Endodermal cell (in vitro differentiated cells): Measurements from ENCODE around the gene IGSF21. TPM values are rescaled to one million over a fixed set of nuclear protein-coding genes. Genes with fewer than 3 reads are reported as not detected.

Source experiments
- DNase-seq: peaks from one replicate; pipeline ENCODE4 v3.0.0-alpha.2; 2017
- H3K27ac ChIP-seq: 2 replicates; pipeline ENCODE4 v1.5.1; 2013; ENCODE audit warnings: mild to moderate bottlenecking, low read depth, low read length, moderate library complexity
- H3K27me3 ChIP-seq: 2 replicates; pipeline ENCODE4 v1.6.1; 2013; ENCODE audit warnings: mild to moderate bottlenecking, low read length, moderate library complexity; ENCODE audit not compliant: insufficient read depth, control insufficient read depth, poor library complexity, severe bottlenecking
- H3K36me3 ChIP-seq: 2 replicates; pipeline ENCODE4 v1.7.0; 2013; ENCODE audit warnings: mild to moderate bottlenecking, low read length, moderate library complexity; ENCODE audit not compliant: control insufficient read depth, insufficient read depth
- H3K4me1 ChIP-seq: one replicate; pipeline ENCODE4 v1.7.0; 2013; ENCODE audit warnings: low read length; ENCODE audit not compliant: control insufficient read depth, insufficient read depth
- H3K4me3 ChIP-seq: 2 replicates; pipeline ENCODE4 v1.5.1; 2013; ENCODE audit warnings: mild to moderate bottlenecking, low read length, moderate library complexity
- H3K9ac ChIP-seq: 2 replicates; pipeline ENCODE4 v1.6.1; 2013; ENCODE audit warnings: mild to moderate bottlenecking, low read length, moderate library complexity; ENCODE audit not compliant: poor library complexity, severe bottlenecking; ENCODE audit errors: extremely low read depth
- H3K9me3 ChIP-seq: 2 replicates; pipeline ENCODE4 v1.6.1; 2013; ENCODE audit warnings: mild to moderate bottlenecking, low read length, moderate library complexity; ENCODE audit not compliant: control insufficient read depth
- H3K27ac Mint-ChIP-seq: 2 replicates; pipeline ENCODE4 v1.8.0; 2020; ENCODE audit warnings: mixed read lengths
- H3K27me3 Mint-ChIP-seq: 2 replicates; pipeline ENCODE4 v1.8.0; 2021; ENCODE audit warnings: mild to moderate bottlenecking, mixed read lengths; ENCODE audit not compliant: insufficient read depth
- H3K36me3 Mint-ChIP-seq: 2 replicates; pipeline ENCODE4 v1.8.0; 2020; ENCODE audit warnings: low read depth, mixed read lengths
- H3K4me1 Mint-ChIP-seq: 2 replicates; pipeline ENCODE4 v1.8.0; 2020; ENCODE audit warnings: mixed read lengths
- H3K4me3 Mint-ChIP-seq: 2 replicates; pipeline ENCODE4 v1.8.0; 2020; ENCODE audit warnings: mild to moderate bottlenecking, moderate library complexity, mixed read lengths
- H3K9me3 Mint-ChIP-seq: 2 replicates; pipeline ENCODE4 v1.8.0; 2020; ENCODE audit warnings: mild to moderate bottlenecking, mixed read lengths
- WGBS, 2 experiments: methylation state at CpG; one replicate each; pipeline versions ENCODE4 v1.1.5 to v1.1.7; 2013; ENCODE audit warnings: missing lambda C conversion rate in 2 of 2, mixed read lengths in 1 of 2; ENCODE audit not compliant: insufficient coverage in 1 of 2, insufficient read length in 1 of 2; 5-methylcytosine and 5-hydroxymethylcytosine counted together
- total RNA-seq, 2 donors: library from RNA; stranded (reverse); fragmentation: NEBNext Ultra II Directional in 1 of 2; extraction: Animal tissue kit (Norgen Biotek cat#: 25700) in 1 of 2; gene quantifications; 2 replicates in 1 of 2; 3 replicates in 1 of 2; pipeline ENCODE4 v1.2.1, GENCODE V29; 2021
- TF ChIP-seq, protein P1 (sequence below): fragments of 200-600 bp; sonication (generic); conservative IDR thresholded peaks from 2 replicates; pipeline ENCODE4 v1.5.0; 2021; ENCODE audit warnings: antibody characterized with exemption, mild to moderate bottlenecking

IGSF21 gene
- total RNA-seq, 2 donors from 2014 or later: 1.3 to 1.7 TPM

DNA sequence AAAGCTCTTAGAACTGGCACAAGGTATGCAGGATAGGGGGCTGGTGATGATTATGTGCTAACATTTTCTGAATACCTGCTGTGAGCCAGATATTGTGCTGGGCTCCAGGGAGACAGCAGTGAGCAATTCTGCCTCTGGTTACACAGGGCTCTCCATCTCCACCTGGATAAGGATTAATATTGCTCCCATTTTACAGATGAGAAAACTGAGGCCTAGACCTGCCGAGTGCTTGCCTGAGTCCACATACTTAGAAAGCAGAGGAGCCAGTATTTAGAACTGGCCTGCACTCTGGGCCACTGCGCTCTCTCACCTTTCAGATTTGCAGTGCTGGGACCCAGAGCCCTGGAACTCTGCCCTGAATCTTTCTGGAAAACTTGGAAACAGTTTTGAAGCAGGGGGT, 205.9 kb downstream of the IGSF21 start:
- Mint-ChIP-seq H3K36me3 (no peaks in the 10 kb centered on the region), H3K4me1 (no peaks in the 10 kb centered on the region), H3K4me3 (no peak overlapping the region), H3K27ac (no peak overlapping the region), H3K9me3 (peaks cover 7% of the 10 kb centered on the region), H3K27me3 (no peaks in the 10 kb centered on the region)
- no peak for DNase-seq
- no peak overlapping the region for H3K4me3 ChIP-seq
- H3K36me3 ChIP-seq: no peaks in the 10 kb centered on the region
- no peaks in the 10 kb centered on the region for H3K9me3 ChIP-seq
- WGBS, 2 experiments: 93 to 100% methylated on average over 2 of the region's 2 CpGs
- H3K9ac ChIP-seq: no peak overlapping the region
- no peaks in the 10 kb centered on the region for H3K4me1 ChIP-seq
- no peak overlapping the region for H3K27ac ChIP-seq
- H3K27me3 ChIP-seq: no peaks in the 10 kb centered on the region
- TF ChIP-seq, protein P1, sequence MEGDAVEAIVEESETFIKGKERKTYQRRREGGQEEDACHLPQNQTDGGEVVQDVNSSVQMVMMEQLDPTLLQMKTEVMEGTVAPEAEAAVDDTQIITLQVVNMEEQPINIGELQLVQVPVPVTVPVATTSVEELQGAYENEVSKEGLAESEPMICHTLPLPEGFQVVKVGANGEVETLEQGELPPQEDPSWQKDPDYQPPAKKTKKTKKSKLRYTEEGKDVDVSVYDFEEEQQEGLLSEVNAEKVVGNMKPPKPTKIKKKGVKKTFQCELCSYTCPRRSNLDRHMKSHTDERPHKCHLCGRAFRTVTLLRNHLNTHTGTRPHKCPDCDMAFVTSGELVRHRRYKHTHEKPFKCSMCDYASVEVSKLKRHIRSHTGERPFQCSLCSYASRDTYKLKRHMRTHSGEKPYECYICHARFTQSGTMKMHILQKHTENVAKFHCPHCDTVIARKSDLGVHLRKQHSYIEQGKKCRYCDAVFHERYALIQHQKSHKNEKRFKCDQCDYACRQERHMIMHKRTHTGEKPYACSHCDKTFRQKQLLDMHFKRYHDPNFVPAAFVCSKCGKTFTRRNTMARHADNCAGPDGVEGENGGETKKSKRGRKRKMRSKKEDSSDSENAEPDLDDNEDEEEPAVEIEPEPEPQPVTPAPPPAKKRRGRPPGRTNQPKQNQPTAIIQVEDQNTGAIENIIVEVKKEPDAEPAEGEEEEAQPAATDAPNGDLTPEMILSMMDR: no peak

DNA sequence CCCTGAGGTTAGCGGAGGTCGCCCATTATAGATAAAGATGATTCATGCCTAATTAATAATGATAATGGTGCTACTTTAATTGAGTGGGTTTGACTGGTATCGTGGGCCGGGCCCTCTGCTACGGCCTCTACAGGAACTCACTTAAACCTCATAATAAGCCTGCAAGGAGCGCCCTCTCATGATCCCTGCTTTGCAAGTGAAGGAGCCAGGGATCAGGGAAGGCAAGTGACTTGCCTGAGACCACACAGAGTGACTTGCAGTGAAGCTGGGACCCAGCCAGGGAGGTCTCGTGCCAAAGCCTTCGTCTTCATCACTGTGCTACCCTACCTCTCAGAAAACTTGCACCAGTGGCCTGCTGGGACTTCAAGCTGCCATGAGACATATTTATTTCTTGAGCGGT, 206.8 kb downstream of the IGSF21 start:
- no peaks in the 10 kb centered on the region for H3K36me3 Mint-ChIP-seq
- DNase-seq: no peak
- H3K4me1 Mint-ChIP-seq: no peaks in the 10 kb centered on the region
- 89 to 90% methylated on average over 5 to 9 of the region's 9 CpGs for WGBS, 2 experiments
- no peaks in the 10 kb centered on the region for H3K9me3 ChIP-seq
- no peak overlapping the region for H3K27ac ChIP-seq
- H3K9me3 Mint-ChIP-seq: peaks cover 7% of the 10 kb centered on the region
- H3K9ac ChIP-seq: no peak overlapping the region
- TF ChIP-seq, protein P1: no peak
- H3K27me3 Mint-ChIP-seq: no peaks in the 10 kb centered on the region
- no peaks in the 10 kb centered on the region for H3K4me1 ChIP-seq
- no peak overlapping the region for H3K27ac Mint-ChIP-seq
- H3K27me3 ChIP-seq: no peaks in the 10 kb centered on the region
- H3K36me3 ChIP-seq: no peaks in the 10 kb centered on the region
- H3K4me3 Mint-ChIP-seq: no peak overlapping the region
- H3K4me3 ChIP-seq: no peak overlapping the region

DNA sequence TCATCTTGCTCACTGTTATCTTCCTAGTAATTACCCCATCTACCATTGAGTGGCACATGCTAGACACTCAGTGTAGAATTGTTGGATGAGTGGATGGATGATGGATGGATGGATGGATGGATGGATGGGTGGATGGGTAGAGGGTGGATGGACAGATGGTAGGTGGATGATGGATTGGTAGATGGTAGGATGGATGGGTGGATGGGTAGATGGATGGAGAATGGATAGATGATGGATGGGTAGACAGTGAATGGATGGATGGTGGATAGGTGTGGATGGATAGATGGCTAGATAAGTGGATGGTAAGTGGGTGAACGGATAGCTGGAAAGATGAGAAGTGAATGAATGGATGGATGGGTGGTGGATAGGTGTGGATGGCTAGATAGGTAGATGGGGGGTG, 207.9 kb downstream of the IGSF21 start:
- Mint-ChIP-seq H3K4me1 (peaks cover 5% of the 10 kb centered on the region), H3K36me3 (no peaks in the 10 kb centered on the region), H3K9me3 (peaks cover 7% of the 10 kb centered on the region), H3K4me3 (no peak overlapping the region), H3K27me3 (no peaks in the 10 kb centered on the region), H3K27ac (no peak overlapping the region)
- H3K9ac ChIP-seq: no peak overlapping the region
- no peak for DNase-seq
- H3K4me1 ChIP-seq: no peaks in the 10 kb centered on the region
- no peaks in the 10 kb centered on the region for H3K27me3 ChIP-seq
- 86 to 100% methylated on average over 1 of the region's 1 CpG for WGBS, 2 experiments
- TF ChIP-seq, protein P1: no peak
- H3K4me3 ChIP-seq: no peak overlapping the region
- H3K36me3 ChIP-seq: no peaks in the 10 kb centered on the region
- H3K27ac ChIP-seq: no peak overlapping the region
- no peaks in the 10 kb centered on the region for H3K9me3 ChIP-seq
